ENCODE results near the gene BIN1.

GRCh38 chr2:127086990-127087790 lies 19.8 kb downstream of the BIN1 start:
- TF ChIP-seq CTCF (IDR thresholded peaks at IDR 0.05) (no peak), EZH2 (IDR thresholded peaks at IDR 0.05; ENCODE audit: borderline replicate concordance, insufficient read depth, low read depth, low read length, poor library complexity, severe bottlenecking) (no peak)
